Measurements from ENCODE around the gene SLAMF7.
A peak's percentile ranks its signal among the peaks of the same experiment; 100 is the strongest.
"Not testable (repeated sequence)": the region's sequence is repeated elsewhere in the genome, so short reads cannot be mapped to it uniquely, and the experiment has no call there.

SLAMF7 gene

DNA sequence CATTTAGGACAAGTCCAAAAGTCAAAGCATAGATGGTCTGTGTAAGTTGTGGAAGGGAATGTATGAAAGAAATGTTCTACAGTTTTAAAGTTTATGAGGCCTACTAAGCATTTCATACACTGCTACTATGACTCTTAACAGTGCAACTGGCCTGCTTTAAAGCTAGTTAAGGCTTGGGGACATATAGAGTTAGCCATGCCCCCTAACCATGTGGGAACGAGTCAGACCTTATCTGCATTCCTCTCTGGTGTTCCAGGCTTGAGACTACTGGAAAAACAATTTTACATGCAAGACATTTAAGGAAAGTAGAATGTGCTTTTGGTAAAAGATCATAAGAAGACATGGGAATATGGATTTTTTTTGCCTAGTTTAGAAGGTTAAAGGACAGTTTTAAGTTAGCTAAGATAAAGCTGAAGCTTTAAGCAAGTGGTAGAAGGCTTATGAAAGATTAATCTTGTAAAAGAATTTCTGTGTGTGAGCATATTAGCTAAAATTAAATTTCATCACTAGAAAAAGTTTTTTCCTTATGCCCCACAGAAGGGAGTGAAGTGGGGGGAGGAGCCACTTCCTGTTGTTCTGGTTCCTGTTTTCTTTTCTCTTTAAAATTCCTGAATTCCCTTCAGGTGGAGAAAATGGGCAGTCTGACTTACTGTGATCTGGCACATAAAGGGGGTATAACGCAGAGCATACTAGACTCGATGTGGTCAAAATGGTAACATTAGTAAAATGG, 18.5 kb upstream of the SLAMF7 start:
- no peak for DNase-seq (ENCODE audit: low spot score)

DNA sequence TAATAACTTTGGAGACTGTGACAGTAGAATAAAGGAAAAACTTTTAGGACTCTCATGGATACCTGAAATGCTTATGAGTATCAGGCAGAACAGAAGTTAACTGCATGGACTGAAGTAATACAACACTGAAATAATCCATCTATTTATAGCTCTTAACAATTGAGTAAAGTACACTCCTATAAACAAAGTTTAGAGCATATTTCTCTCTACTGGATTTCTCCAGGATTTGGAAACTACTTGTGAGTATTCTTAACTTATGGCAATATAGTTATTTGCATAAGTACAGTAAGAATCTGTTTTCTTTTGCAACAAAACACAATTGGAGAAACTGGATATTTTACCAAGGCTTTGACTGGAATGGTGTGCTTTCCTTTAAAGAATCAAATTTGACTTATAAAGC, 17.6 kb upstream of the SLAMF7 start:
- DNase-seq (ENCODE audit: low spot score), result no peak

DNA sequence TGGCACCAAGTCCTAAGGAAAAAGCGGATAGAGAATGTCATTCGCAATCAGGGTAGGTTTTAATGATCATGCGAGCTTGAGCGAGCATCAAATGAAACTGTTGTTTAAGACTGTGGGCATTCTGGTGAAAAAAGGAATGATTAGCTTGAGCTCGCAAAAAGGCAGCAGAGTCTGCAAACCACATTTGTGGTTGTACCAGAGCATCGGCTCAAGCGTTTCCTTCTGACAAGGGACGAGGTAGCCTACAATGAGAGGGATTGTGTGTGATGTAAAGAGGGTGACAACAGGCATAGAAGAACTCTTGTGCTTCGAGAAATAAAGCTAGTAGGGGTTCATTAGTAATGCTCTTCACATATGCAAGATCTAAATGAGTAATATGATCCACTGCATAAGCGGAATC, 16.3 kb upstream of the SLAMF7 start:
- DNase-seq (ENCODE audit: low spot score), result no peak

DNA sequence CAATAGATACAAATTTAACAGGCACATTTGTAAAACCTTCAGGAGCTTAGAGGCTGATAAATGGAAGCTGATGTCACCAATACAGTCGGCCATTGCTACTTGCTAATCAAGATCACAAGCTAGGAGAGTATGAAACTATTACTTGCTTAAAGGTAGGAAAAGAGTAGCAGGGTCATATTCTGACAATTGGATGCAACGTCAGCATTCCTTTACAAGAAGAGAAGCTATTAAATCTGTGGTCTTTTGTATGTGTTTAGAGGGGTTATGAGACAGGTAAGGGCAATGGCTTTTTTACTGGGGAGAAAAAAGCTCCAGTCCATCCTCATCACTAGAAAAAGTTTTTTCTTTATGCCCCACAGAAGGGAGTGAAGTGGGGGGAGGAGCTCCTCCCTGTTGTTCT, 15.7 kb upstream of the SLAMF7 start:
- DNase-seq (ENCODE audit: low spot score), result no peak

DNA sequence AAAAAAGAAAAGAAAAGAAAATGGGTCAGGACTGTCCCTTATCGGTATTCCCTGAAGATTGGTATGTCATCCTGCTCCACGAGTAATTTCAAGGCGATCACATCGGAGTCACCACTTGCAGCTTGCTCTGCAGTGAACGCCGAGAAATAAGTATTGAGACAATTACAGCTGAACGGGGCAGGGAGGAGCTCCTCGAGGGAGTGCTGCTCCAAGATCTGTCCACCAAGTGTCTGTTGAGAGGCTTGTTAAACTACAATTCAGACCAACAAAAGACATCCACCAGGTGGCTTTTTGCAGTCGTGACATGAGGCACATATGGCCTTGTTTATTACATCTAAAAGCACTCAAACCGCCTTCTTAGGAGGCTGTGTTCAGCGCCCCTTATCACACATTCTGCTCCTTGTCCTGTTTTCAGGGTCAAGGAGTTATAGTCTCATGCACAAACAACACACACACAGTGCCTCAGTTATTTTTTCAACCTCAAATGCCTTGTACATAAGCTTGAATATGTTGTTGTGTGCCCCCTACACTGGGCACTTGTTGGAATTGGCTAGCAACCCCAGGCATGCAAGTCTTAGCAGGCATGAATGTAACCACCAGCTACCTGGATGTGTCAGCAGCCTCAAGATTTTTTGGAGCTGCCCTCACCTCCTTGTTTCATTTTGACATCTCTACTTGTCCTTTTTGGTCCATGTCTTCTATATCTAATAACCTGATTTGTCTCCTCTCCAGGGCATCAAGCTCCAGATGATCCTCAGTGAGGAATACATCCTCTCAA, 14.4 kb upstream of the SLAMF7 start:
- no peak for DNase-seq (ENCODE audit: low spot score)

DNA sequence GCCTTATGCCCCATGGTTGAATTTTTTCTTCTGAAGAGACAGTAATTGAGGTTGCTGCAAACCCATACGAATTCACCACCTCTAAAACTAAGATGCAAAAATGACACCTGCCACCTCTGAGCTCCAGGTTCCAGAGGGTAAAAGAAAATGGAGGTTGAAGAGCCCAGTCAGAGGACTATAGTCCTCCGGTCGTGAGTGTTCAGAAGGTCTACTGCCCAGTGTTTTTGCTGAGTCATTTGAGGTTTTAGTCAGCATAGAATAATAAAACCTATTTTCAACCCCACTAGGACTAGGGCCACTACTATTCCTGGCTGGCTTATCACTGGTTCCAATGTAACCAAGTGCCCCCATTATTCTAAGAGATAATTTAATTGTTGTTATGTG, 12.9 kb upstream of the SLAMF7 start:
- DNase-seq (ENCODE audit: low spot score), result no peak

DNA sequence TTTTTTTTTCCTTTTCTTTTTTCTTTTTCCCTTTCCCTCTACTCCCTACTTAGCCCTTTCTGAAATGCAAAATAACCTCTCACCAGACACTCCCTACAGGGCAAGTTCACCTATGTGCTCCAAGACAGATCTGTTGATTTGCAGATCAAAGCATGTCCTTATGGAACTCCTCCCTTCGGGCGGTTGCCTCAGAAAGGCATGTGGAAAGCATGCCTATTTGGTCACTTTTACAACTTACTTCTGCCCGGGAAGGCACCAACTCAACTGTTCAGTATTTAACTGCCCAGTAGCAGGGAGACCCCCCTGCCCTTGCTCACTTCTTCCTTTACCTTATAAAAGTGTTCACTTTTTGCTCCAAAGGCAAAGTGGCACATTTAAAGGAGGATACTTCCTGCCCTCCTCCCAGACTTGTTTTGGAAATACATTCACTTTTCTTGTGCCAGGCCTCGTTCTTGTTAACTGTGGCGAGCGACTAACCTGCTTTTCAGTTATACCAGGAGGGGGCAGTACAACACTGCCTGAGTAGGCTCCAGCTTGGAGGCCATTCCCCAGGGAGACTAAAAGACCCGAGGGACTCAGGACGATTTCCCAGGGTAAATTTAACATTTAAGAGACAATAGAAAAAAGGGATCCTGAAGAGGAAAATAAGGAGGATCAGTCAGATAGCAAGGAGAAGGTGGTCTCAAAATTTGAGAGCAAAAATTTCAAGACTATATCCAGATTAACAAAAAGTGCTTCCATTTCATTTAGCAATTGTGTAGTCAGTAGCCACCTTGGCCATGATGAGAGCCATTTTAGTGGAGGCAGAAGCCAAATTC, 12.3 kb upstream of the SLAMF7 start:
- peak; percentile 69 for DNase-seq (ENCODE audit: low spot score)

DNA sequence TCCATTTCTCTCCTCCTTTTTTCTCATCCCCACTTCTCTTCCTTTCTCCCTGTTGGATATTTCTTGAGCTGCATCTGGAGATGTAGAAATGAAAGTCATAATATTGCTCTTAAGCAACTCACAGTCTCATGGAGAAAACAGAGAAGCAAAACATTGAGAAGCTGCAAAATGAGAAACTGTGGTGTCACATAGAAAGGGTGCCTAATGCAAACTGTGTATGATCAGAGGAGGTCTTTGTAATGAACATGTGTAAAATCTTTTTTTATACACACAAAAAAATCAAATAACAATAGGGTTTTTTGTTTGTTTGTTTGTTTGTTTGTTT, 11.8 kb upstream of the SLAMF7 start:
- DNase-seq (ENCODE audit: low spot score), result no peak

DNA sequence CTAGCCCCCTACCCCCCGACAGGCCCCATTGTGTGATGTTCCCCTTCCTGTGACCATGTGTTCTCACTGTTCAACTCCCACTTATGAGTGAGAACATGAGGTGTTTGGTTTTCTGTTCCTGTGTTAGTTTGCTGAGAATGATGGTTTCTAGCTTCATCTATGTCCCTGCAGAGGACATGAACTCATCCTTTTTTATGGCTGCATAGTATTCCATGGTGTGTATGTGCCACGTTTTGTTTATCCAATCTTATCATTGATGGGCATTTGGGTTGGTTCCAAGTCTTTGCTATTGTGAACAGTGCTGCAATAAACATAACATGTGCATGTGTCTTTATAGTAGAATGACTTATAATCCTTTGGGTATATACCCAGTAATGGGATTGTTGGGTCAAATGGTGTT, 7.5 kb upstream of the SLAMF7 start:
- DNase-seq (ENCODE audit: low spot score), result not testable (repeated sequence)

DNA sequence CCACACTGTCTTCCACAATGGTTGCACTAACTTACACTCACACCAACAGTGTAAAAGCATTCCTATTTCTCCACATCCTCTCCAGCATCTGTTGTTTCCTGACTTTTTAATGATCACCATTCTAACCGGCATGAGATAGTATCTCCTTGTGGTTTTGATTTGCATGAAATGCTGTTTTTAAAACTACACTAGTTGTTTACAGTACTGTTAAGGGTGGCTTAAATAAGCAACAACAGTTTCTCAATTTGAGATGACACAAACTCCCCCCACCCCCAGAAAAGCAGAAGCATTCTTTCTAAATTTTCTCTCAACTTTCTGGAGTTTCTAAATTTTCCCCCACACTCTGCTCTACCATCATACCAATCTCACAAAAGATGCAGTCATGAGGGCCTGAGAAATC, 7.1 kb upstream of the SLAMF7 start:
- no peak for DNase-seq (ENCODE audit: low spot score)

DNA sequence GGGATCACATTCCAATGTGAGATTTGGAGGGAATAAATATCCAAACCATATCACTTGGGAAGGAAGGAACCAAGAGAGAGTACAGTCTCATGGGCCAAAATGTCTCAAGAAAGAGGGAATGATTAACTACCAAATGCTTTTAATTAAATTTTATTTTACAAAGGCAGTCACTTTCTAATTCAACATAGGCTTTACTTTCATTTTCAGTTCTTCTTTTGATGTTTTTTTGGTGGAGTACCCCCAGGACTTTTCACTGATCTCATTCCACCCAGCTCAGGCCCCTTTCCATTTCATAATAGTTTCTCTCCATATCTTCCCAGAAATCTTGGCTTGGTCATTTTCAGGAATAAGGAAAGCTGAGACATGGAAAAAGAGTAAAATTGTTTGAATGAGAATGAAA, 5.1 kb upstream of the SLAMF7 start:
- DNase-seq (ENCODE audit: low spot score), result no peak

DNA sequence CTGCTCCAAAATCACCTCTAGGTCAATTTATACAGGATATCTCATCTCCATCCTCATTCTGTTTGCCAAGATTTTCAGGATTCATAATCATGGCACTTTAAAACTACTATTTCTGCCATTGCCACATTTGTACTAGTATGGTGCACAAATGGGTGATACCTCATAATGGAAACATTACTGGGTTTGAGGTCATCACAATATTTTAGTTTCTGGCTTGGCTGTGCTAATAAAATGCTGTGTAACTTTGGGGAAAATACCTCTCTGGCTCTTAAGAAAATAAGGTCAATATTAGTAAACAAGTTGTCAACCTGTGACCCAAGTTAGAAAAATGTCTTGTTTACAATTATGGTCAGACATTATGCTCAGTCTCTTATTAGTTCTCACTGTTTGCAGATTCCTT, 4.7 kb upstream of the SLAMF7 start:
- no peak for DNase-seq (ENCODE audit: low spot score)

DNA sequence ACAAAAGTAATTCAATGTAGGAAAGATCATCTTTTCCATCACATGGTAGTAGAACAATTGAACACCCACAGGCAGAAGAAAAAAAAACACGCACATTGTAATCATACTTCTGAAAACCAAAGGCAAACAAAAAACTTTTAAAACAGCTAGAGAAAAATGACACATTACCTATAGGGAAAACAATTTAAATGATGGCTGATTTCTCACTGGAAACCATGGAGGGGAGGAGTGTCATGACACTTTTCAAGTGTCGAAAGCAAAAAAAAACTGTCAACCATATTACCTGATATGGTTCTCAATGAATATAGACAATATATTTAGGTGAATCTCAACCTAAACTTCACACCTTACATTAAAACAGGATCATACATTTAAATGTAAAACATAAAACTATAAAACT, 776 bp upstream of the SLAMF7 start:
- DNase-seq (ENCODE audit: low spot score), result no peak

DNA sequence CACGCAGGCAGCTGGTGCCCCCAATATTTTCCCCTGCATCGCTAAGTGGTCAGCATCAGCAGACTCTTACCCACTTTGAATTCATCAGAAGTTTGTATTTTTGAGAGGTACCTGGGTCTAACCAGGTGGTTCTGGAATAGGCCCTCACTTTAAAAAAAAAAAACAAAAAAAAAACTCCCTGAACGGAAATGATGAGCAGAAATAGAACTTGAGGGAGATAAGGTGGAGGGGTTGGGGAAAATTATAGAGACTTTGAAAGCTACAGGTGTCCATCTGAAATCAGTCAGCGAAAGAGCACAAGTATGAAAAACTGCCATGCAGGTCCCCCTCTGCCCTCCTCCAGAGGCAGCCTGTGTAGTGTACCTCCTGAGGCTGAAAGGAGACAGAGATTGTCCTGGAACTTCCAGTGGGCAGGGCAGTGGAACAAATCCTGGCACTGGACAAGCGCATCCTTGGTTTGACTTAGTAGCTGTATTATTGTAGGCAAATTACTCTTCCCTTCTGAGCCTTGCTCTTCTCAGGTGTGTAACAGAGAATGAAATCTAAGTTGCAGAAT, 1.2 kb downstream of the SLAMF7 start:
- DNase-seq (ENCODE audit: low spot score), result no peak

DNA sequence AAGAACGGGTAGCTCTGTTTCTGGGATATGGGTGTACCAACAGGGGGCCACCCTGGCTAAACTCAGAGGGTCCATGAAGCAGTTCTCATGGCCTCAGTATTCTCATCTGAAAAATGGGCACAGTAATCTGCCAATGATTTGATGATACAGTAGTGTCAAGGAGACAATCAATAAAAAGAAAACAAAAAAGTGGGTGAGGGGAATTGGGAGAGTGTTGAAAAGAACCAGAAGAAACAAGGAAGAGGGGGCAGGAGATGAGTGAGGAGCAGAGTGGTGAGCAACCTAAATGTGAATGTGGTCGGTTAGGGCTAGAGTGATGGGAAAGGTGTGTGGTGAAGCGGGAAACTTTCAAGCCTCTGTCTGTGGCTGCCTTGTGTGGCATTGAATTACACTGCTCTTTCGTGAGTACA, 2.0 kb downstream of the SLAMF7 start:
- DNase-seq (ENCODE audit: low spot score), result no peak

DNA sequence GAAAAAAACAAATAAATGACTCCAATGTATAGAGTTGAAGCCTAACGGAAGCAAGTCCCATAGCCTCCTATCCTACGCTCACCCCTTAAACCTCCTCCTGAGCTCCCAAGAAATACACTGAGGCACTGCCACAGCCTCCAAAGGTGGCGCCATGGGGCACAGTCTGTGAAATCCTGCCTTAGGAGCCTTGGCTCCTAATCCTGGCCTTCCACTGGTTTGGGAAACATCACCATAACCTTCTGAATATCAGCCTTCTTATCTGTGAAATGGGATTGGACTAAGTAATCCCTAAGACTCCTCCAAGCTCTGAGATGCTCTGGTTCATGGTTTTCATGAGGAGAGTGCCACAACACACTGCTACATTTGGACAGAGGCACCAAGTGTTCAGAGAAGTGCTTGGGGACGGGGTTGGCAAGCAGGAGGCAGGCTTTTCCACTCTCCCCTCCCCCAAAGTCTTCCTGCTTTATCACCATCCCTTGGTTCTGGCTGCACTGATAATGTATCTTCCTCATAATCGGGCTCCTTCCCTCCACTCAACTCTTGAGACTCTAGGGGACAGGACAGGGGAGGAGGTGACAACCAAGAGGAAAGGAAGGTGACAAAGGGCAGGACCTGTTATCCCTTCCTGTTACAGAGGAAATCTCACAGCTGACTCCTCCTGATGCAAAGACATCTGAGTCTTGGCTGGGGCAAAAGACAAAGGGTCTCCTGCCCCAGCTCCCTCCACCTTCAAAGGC, 2.7 kb downstream of the SLAMF7 start:
- DNase-seq (ENCODE audit: low spot score), result no peak

DNA sequence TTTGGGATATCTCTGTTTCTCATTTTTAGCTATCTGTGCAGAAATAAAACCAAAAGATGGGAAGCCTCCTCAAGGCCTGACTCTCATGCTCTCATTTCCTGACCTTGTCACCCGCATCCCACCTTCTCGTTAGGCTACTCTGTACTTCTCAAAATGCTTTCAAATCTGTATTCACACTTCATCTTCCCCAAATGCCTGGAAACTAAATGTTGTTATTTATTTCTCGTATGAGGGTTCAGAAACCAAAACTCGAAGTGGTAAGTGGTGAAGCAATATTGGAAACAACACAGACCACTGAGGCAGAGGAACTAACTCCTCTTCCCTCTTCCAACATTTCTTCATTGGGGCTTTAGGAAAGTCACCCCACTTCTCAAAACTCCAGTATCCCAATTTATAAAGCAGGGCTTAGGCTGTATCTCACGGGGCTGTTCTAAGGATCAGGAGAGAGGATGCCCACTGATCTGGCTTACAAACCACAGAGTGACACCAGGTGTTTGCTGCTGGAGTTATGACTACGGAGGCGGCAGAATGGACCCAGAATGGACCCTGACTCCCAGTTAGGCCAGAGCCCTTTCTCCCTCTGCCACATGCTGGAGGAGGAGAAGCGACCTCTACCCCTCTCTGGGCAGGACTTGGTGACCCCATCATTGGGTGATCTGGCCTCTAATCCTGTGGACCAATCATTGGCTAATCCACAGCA, 3.5 kb downstream of the SLAMF7 start:
- no peak for DNase-seq (ENCODE audit: low spot score)

DNA sequence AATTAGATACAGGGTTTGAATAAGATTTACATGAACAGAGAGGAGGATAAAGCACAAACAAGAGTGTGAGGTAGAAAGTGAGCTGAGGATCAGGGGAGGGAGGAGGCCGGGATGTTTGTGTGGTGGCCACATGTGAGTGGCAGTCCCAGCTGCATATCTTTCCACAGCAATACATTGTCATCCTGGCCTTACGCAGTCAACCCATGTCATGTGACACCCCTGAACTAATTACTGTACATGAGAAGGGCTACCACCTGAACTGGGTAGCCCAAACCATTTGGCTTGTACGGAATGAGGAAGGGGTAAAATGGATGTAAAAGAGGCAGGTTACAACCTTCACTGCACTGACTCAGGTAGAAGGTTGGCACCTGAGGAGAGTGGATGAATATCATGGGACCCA, 4.2 kb downstream of the SLAMF7 start:
- no peak for DNase-seq (ENCODE audit: low spot score)

DNA sequence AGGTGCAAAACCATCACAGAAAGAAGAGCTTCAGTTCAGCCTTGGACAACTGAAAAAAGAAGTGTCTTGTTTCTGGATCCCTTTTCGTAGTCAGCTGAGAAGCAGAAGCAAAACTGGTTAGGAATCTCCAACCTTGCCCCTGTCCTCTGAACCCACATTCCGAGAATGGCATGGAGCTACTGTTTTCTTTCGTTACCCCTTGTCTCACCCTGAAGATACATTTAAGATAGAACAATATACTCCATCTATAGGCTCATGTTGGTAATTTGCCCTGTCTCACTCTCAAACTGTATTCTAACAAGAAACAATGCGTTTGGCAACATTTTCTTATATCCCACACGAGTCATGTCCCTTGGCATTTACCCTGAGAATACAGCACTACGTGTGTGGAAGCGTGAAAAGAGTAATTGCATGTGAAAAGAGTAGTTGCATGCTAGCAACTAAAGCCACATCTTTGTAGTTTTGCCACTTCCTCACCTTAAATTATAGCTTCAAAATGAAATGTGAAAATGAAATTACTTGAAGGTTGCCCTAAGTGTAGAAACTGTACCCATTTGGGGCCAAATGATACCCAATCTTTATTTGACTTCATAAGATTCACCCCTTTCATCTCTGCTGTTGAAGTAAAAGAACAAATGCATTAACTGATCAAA, 5.3 kb downstream of the SLAMF7 start:
- DNase-seq (ENCODE audit: low spot score), result no peak

DNA sequence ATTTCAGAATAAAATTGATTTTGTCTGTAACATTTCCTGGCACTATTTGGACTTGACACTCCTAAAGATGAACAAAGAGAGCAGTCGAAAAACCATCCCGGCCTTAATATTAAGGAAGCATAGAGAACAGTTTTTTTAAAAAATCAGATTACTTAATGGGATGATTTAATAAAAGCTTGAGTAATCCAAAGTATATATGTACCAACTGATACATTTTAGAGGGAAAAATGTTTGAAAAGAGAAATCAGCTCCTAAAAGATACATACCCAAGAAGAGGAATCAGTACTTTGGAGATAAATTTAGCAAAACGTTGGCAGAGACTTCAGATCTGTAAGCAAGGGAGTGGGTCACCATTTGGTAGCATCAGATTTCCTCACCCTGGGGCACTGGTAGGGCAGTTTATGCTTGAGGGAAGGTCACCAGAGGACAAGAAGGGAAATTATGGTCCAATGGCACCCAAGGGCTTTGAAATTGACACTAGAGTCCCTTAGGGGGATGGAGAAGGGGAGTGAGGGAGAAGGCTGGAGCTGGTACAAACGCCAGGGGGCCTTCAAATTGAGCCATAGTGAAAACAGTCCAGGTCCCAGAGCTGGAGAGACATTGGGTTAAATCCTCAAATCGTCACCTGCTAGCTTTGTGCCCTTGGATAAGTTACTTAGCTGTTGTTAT, 5.9 kb downstream of the SLAMF7 start:
- no peak for DNase-seq (ENCODE audit: low spot score)

All from hematopoietic multipotent progenitor cell treated with erythropoietin and hydrocortisone succinate and interleukin-3 and kit ligand, for 17 days (in vitro differentiated cells).